Left ventricle myocardium inferior (tissue), 1 donor: ENCODE data around the gene SERINC3. TPM values are rescaled to one million over a fixed set of nuclear protein-coding genes. Genes with fewer than 3 reads are reported as not detected.

ENCODE experiments used
- DNase-seq: peaks from one replicate; pipeline ENCODE4 v3.0.0-alpha.2; 2020
- H3K27ac ChIP-seq: fragments of 200-600 bp; replicated peaks from 2 replicates; pipeline ENCODE4 v1.8.0; 2021
- H3K27me3 ChIP-seq: fragments of 200-600 bp; 2 replicates; pipeline ENCODE4 v1.8.0; 2021; ENCODE audit warnings: low read depth
- H3K36me3 ChIP-seq: fragments of 200-600 bp; 2 replicates; pipeline ENCODE4 v1.8.0; 2021
- H3K4me1 ChIP-seq: fragments of 200-600 bp; 2 replicates; pipeline ENCODE4 v1.8.0; 2021
- H3K4me3 ChIP-seq: fragments of 200-600 bp; 2 replicates; pipeline ENCODE4 v1.8.0; 2021; ENCODE audit warnings: mild to moderate bottlenecking, moderate library complexity
- H3K9me3 ChIP-seq: fragments of 200-600 bp; replicated peaks from 2 replicates; pipeline ENCODE4 v1.8.0; 2021
- intact Hi-C: fragments of 100-400 bp; cut with micrococcal nuclease; formaldehyde crosslinking; loops from one replicate; pipeline ENCODE4 v1.11.0; 2022
- long read RNA-seq: library from polyadenylated mRNA; unstranded; transcript quantifications from one replicate; pipeline ENCODE4 v2.0.0, GENCODE V29; 2021
- total RNA-seq: library from RNA; stranded (reverse); fragmentation: NEBNext Ultra II Directional; extraction: Animal tissue kit (Norgen Biotek cat#: 25700); gene quantifications from one replicate; pipeline ENCODE4 v1.2.1, GENCODE V29; 2021
- TF ChIP-seq, protein P1 (sequence below): fragments of 200-600 bp; IDR thresholded peaks from 2 replicates; pipeline ENCODE4 v1.8.0; 2021; ENCODE audit warnings: antibody characterized with exemption, mild to moderate bottlenecking, borderline replicate concordance
- donor health status: DM: no; HTN: yes; CAD: no; lungs with severe emphysema.

The SERINC3 gene
- total RNA-seq: 88.4 TPM
- long read RNA-seq, full-length matches to known transcripts: 229 of 254 reads
- long read RNA-seq, partial matches to known transcripts: 12 of 254 reads
- long read RNA-seq, other reads (novel, unspliced or antisense): 13 of 254 reads

DNA sequence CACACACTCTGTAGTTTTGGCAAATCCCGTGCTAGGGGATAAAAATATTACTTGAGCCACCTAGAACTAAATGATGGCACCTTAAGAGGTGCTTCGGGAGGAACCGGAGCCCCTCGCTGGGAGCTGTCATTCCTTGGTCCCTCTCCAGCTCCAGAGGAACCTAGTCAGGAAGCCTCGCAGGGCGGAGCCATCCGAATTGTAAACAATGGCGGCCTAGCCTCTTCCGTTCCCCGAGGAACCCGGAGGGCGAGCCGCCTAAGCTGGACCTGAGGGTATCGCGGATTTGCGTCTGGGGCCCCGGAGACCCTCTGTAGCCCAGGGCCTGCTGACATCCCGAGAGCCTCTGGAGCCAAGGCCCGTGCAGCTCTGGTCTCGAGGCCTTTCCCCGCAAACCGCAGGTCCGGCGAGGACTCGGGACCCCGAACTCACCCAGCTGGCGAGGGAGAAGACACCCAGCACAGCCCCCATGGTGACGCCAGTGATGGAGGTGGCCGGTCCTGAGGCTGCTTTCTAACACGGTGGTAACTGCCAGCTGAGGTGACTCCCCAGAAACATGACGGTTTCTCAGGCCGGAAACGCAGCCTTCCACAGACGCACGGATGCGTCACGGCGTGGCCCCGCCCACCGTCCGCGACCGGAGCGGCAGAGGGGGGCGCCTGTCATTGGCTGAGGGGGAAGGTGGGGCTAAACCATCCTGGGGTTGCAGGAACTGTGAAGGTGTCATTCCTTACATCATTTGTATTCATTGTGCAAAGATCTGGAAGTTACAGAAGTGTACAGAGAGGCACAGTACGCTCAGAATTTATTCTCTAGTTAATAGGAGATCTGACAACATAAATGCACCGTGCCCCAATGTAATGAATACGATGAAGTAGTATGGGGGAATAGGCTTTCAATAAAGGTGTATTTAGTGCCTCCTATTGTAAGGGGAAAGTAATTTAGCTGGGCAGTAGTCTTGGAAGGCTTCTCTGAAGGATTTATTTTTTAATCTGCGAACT lies at the start of gene SERINC3:
Gene SERINC3, minus strand, starts transcription at position 587 of the 998 bp plus-strand sequence. Its CDS starts 119 bp downstream, at position 468.
- intact Hi-C loops: no loop called here
- Histone ChIP-seq H3K4me1 (peaks cover 56% of the 10 kb centered on the region), H3K27me3 (no peaks in the 10 kb centered on the region), H3K4me3 (peak within 1 kb of the TSS; percentile 93), H3K27ac (peak within 1 kb of the TSS; percentile 98), H3K9me3 (no peaks in the 10 kb centered on the region), H3K36me3 (no peaks in the 10 kb centered on the region)
- TF ChIP-seq, protein P1, sequence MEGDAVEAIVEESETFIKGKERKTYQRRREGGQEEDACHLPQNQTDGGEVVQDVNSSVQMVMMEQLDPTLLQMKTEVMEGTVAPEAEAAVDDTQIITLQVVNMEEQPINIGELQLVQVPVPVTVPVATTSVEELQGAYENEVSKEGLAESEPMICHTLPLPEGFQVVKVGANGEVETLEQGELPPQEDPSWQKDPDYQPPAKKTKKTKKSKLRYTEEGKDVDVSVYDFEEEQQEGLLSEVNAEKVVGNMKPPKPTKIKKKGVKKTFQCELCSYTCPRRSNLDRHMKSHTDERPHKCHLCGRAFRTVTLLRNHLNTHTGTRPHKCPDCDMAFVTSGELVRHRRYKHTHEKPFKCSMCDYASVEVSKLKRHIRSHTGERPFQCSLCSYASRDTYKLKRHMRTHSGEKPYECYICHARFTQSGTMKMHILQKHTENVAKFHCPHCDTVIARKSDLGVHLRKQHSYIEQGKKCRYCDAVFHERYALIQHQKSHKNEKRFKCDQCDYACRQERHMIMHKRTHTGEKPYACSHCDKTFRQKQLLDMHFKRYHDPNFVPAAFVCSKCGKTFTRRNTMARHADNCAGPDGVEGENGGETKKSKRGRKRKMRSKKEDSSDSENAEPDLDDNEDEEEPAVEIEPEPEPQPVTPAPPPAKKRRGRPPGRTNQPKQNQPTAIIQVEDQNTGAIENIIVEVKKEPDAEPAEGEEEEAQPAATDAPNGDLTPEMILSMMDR: no peak
- peak; percentile 95 for DNase-seq

DNA sequence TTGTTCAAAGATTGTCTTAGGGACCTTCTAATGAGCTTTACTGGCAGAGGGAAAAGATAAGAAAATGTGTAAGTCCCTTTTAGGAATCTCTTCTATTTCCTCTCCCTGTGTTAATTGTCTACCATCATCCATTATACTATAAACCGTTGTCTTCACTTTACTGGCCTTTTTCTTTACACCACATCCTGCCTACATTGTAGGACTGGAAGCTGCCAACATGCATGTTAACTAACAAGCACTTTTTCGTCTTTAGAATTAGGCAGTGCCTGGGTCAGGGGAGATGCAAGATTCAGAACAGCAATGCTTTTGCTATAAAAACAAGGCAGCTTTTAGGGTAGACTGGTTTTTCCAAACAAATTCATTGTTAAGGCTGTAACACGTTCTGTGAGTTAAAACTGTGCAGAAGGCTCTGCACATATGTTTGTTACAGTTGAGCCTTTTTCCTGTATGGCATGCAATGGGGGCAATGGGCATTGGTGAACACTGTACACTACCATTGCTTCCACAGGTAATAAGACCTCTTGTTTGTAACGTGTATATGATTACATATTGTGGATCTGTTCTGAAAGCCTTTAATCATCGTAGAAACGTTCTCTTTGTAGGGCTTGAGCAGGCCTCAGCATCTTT lies 49.6 kb upstream of the SERINC3 start:
- no peak for DNase-seq
- TF ChIP-seq, protein P1: no peak
- Histone ChIP-seq H3K27me3 (no peaks in the 10 kb centered on the region), H3K4me1 (peaks cover 65% of the 10 kb centered on the region), H3K9me3 (no peaks in the 10 kb centered on the region), H3K36me3 (no peaks in the 10 kb centered on the region), H3K4me3 (no peak overlapping the region), H3K27ac (peak overlapping the region; percentile 95)
- intact Hi-C loops: no loop called here

DNA sequence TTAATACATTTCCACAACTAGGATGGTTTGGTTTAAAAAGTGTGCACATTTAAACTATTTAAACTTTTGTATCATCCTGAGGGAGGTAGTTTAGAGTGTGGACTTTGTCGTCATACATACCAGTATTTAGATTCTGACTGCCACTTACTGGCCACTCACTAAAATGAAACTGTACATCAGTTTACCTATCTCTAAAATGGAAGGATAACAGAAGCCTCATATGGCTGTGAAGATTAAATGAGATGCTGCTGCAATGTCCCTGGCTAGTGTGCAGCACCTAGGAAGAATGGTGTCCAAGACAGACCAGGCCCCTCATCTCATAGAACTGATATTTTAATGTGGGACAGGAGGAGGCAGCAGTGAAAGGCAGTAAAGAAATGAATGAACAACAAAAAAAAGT lies 48.5 kb upstream of the SERINC3 start:
- H3K36me3 ChIP-seq: no peaks in the 10 kb centered on the region
- TF ChIP-seq, protein P1: no peak
- no peak for DNase-seq
- no peak overlapping the region for H3K27ac ChIP-seq
- H3K27me3 ChIP-seq: no peaks in the 10 kb centered on the region
- H3K4me3 ChIP-seq: no peak overlapping the region
- H3K9me3 ChIP-seq: no peaks in the 10 kb centered on the region
- intact Hi-C loops: no loop called here
- H3K4me1 ChIP-seq: peaks cover 54% of the 10 kb centered on the region

DNA sequence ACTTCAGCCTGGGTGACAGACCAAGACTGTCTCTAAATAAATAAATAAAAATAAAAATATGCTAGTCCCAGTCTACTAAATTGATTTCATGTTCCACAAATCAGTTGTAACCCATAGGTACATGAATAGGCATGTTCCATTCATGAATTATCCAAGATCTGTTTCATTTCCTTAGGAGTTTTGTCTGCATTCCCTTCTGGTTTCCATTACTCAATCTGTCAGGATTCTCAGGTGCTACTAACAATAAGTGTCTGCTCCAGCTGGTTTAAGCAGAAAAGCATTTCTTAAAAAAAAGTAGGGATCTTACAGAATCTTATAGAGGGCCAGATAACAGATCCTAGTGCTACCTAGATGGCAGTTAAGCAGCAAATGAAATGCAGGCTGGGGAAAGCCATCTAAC lies 44.9 kb upstream of the SERINC3 start:
- TF ChIP-seq, protein P1: no peak
- intact Hi-C loops: no loop called here
- Histone ChIP-seq H3K9me3 (no peaks in the 10 kb centered on the region), H3K27me3 (no peaks in the 10 kb centered on the region), H3K4me1 (peaks cover 42% of the 10 kb centered on the region), H3K36me3 (no peaks in the 10 kb centered on the region), H3K27ac (no peak overlapping the region), H3K4me3 (no peak overlapping the region)
- no peak for DNase-seq

DNA sequence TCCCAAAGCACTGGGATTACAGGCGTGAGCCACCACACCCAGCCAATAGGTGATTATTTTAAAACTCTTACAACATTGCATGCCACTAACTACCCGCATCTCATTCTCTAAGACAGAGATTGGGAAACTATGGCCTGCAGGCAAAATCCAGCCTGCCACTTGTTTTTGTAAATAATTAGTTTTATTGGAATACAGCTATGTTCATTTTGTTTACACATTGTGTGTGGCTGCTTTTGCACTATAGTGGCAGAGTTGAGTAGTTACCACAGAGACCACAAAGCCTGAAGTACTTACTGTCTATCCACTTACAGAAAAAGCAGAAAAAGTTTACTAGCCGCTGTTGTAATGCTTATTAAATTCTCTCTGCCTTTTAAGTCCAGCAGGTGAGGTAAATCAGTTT lies 44.1 kb upstream of the SERINC3 start:
- Histone ChIP-seq H3K27ac (no peak overlapping the region), H3K4me1 (peaks cover 34% of the 10 kb centered on the region), H3K9me3 (no peaks in the 10 kb centered on the region), H3K27me3 (no peaks in the 10 kb centered on the region), H3K36me3 (no peaks in the 10 kb centered on the region), H3K4me3 (no peak overlapping the region)
- no peak for DNase-seq
- intact Hi-C loops: no loop called here
- TF ChIP-seq, protein P1: no peak
